Upper lobe of left lung (tissue), 4 donors: Measurements from ENCODE around the gene MAP3K13.

Experiments used
- CTCF ChIP-seq, 6 experiments: fragments of 450-650 bp in 4 of 6; fragments of 200-600 bp in 2 of 6; sonication (generic) in 2 of 6; IDR thresholded peaks; one replicate each; pipeline ENCODE4 v1.5.1; 2016 to 2019; ENCODE audit warnings: antibody characterized with exemption in 6 of 6
- EP300 ChIP-seq, 4 donors: sonication (generic); formaldehyde crosslinking; IDR thresholded peaks; one replicate each; pipeline ENCODE4 v1.5.1; 2017; ENCODE audit warnings: antibody characterized with exemption in 4 of 4, control low read depth in 2 of 4
- POLR2A ChIP-seq, 4 donors: fragments of 450-650 bp; IDR thresholded peaks; one replicate each; pipeline ENCODE4 v1.5.1; 2016 to 2017; ENCODE audit warnings: antibody characterized with exemption in 4 of 4, mild to moderate bottlenecking in 2 of 4
- POLR2AphosphoS5 ChIP-seq, 2 donors: sonication (generic); formaldehyde crosslinking; IDR thresholded peaks; one replicate each; pipeline ENCODE4 v1.5.1; 2017; ENCODE audit warnings: antibody characterized with exemption in 2 of 2

GRCh38 chr3:185340751-185341150, 22.2 kb upstream of the MAP3K13 start:
- TF ChIP-seq CTCF (IDR thresholded peaks at IDR 0.05) = no peak
- no peak for TF ChIP-seq POLR2A (IDR thresholded peaks at IDR 0.05)
- TF ChIP-seq POLR2AphosphoS5 (IDR thresholded peaks at IDR 0.05) = no peak
- no peak for TF ChIP-seq EP300 (IDR thresholded peaks at IDR 0.05)
